Activated CD8-positive, alpha-beta T cell treated with anti-CD3 and anti-CD28 coated beads for 36 hours (primary cell): ENCODE measurements around the gene LRTM2. TPM values are rescaled to one million over a fixed set of nuclear protein-coding genes. Genes with fewer than 3 reads are reported as not detected.

Experiments
- ATAC-seq: fragments of 200-7000 bp; cut with Tn5 transposase; one replicate; pipeline ENCODE4 v1.10.0; 2021; ENCODE audit warnings: mild to moderate bottlenecking, moderate library complexity
- CTCF ChIA-PET: fragments of 350-600 bp; sonication (Branson Sonifier 250); formaldehyde crosslinking; loops from one replicate; lab custom pipeline; 2021; ENCODE audit warnings: antibody characterized with exemption; lab: Charles Lee
- POLR2A ChIA-PET: fragments of 350-600 bp; sonication (Branson Sonifier 250); formaldehyde crosslinking; loops from one replicate; lab custom pipeline; 2021; ENCODE audit warnings: antibody characterized with exemption; lab: Charles Lee
- DNase-seq: peaks from one replicate; pipeline ENCODE4 v3.0.0-alpha.2; 2020
- H3K27ac Mint-ChIP-seq: one replicate; pipeline ENCODE4 v1.8.0; 2021; ENCODE audit warnings: mild to moderate bottlenecking, mixed read lengths
- H3K27me3 Mint-ChIP-seq: one replicate; pipeline ENCODE4 v1.8.0; 2021; ENCODE audit warnings: mixed read lengths
- H3K36me3 Mint-ChIP-seq: one replicate; pipeline ENCODE4 v1.8.0; 2021; ENCODE audit warnings: low read depth, mixed read lengths
- H3K4me1 Mint-ChIP-seq: one replicate; pipeline ENCODE4 v1.8.0; 2021; ENCODE audit warnings: low read depth, mixed read lengths
- H3K4me3 Mint-ChIP-seq: one replicate; pipeline ENCODE4 v1.8.0; 2021; ENCODE audit warnings: mild to moderate bottlenecking, moderate library complexity, mixed read lengths
- H3K9me3 Mint-ChIP-seq: one replicate; pipeline ENCODE4 v1.8.0; 2021; ENCODE audit warnings: mixed read lengths
- CTCF ChIP-seq: fragments of 200-600 bp; IDR thresholded peaks from one replicate; pipeline ENCODE4 v1.8.0; 2022; ENCODE audit warnings: antibody characterized with exemption, mild to moderate bottlenecking
- intact Hi-C: fragments of 100-400 bp; cut with micrococcal nuclease; formaldehyde crosslinking; loops from one replicate; pipeline ENCODE4 v1.10.0; 2022
- total RNA-seq, 2 experiments: library from RNA; stranded (reverse); gene quantifications; one replicate each; pipeline ENCODE4 v1.2.3, GENCODE V29; 2021

LRTM2 gene
- total RNA-seq, 2 experiments from 2014 or later: not detected

- Mint-ChIP-seq H3K36me3 (no peaks in the 10 kb centered on the region), H3K4me3 (no peak overlapping the region), H3K4me1 (no peaks in the 10 kb centered on the region), H3K27ac (no peak overlapping the region), H3K27me3 (peaks cover 14% of the 10 kb centered on the region), H3K9me3 (no peaks in the 10 kb centered on the region)
- intact Hi-C loops: no loop called here
- DNase-seq (no peak), ATAC-seq (no peak)
- ChIA-PET POLR2A (no interaction called here), CTCF (interaction anchor here (2.5 kb wide), 1 partner anchor 117 kb away, joined by 8 read pairs; no protein-coding TSS in a partner anchor)
- TF ChIP-seq CTCF: no peak
Measured at GRCh38 chr12:1823237-1823636, 2.9 kb downstream of the LRTM2 start.

GRCh38 chr12:1825382-1826102 lies 5.2 kb downstream of the LRTM2 start:
- DNase-seq (no peak), ATAC-seq (no peak)
- peaks cover 14% of the 10 kb centered on the region for H3K27me3 Mint-ChIP-seq
- TF ChIP-seq CTCF: no peak
- H3K4me1 Mint-ChIP-seq: no peaks in the 10 kb centered on the region
- ChIA-PET POLR2A (interaction anchor here (0.6 kb wide), 2 partner anchors 65 to 130 kb away, joined by 3 read pairs; no protein-coding TSS in a partner anchor), CTCF (interaction anchor here (2.5 kb wide), 1 partner anchor 114 kb away, joined by 8 read pairs; no protein-coding TSS in a partner anchor)
- intact Hi-C loops: no loop called here
- no peaks in the 10 kb centered on the region for H3K36me3 Mint-ChIP-seq
- H3K9me3 Mint-ChIP-seq: no peaks in the 10 kb centered on the region
- H3K4me3 Mint-ChIP-seq: no peak overlapping the region
- no peak overlapping the region for H3K27ac Mint-ChIP-seq

GRCh38 chr12:1826401-1826800 lies 6.0 kb downstream of the LRTM2 start:
- Mint-ChIP-seq H3K27me3 (peaks cover 16% of the 10 kb centered on the region), H3K27ac (no peak overlapping the region), H3K4me3 (no peak overlapping the region), H3K36me3 (no peaks in the 10 kb centered on the region), H3K9me3 (no peaks in the 10 kb centered on the region), H3K4me1 (no peaks in the 10 kb centered on the region)
- no peak for ATAC-seq
- ChIA-PET CTCF (no interaction called here), POLR2A (interaction anchor here (0.6 kb wide), 1 partner anchor 906 kb away, joined by 3 read pairs; no protein-coding TSS in a partner anchor)
- no peak for TF ChIP-seq CTCF
- intact Hi-C loops: no loop called here
- DNase-seq: no peak

- TF ChIP-seq CTCF: no peak
- H3K9me3 Mint-ChIP-seq: no peaks in the 10 kb centered on the region
- H3K4me3 Mint-ChIP-seq: no peak overlapping the region
- peaks cover 19% of the 10 kb centered on the region for H3K27me3 Mint-ChIP-seq
- POLR2A ChIA-PET: no interaction called here
- H3K4me1 Mint-ChIP-seq: no peaks in the 10 kb centered on the region
- no peak overlapping the region for H3K27ac Mint-ChIP-seq
- H3K36me3 Mint-ChIP-seq: no peaks in the 10 kb centered on the region
- ATAC-seq: no peak
- CTCF ChIA-PET: no interaction called here
- intact Hi-C loops: no loop called here
- DNase-seq: no peak
Measured at GRCh38 chr12:1826867-1827705, 6.7 kb downstream of the LRTM2 start.
